Stimulated activated CD8-positive, alpha-beta memory T cell treated with anti-CD3 and anti-CD28 coated beads, Interleukin-2, amount 100 ng/mL, for 1 hour (primary cell): ENCODE measurements around the gene ST13.
"Not testable (repeated sequence)": the region's sequence is repeated elsewhere in the genome, so short reads cannot be mapped to it uniquely, and the experiment has no call there.

Experiments used
- DNase-seq, 2 donors: peaks; one replicate each; pipeline ENCODE4 v3.0.0-alpha.2; 2020; ENCODE audit warnings: low read depth in 2 of 2

ST13 gene

GRCh38 chr22:40838486-40838885, 18.0 kb downstream of the ST13 start:
- no peak for DNase-seq

DNA sequence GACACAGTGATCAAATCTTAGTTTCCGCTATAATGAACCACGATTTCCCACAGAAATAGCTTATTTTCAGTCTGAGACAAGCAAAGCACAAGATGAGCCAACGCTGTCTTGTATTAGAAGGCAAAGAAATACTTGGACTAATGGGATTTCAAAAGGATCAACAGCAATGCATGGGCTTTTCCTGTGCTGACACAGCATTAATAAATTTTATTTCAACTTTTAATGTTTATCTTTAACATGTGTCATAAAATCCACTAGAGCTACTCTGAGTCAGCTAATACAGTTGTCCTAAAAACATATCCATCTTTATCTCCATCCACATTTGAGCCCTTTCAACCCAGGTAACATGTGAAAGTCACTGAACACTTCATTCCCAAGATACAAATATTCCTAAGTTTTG, 21.8 kb downstream of the ST13 start:
- no peak for DNase-seq

GRCh38 chr22:40829131-40829530, 27.3 kb downstream of the ST13 start:
- no peak for DNase-seq

DNA sequence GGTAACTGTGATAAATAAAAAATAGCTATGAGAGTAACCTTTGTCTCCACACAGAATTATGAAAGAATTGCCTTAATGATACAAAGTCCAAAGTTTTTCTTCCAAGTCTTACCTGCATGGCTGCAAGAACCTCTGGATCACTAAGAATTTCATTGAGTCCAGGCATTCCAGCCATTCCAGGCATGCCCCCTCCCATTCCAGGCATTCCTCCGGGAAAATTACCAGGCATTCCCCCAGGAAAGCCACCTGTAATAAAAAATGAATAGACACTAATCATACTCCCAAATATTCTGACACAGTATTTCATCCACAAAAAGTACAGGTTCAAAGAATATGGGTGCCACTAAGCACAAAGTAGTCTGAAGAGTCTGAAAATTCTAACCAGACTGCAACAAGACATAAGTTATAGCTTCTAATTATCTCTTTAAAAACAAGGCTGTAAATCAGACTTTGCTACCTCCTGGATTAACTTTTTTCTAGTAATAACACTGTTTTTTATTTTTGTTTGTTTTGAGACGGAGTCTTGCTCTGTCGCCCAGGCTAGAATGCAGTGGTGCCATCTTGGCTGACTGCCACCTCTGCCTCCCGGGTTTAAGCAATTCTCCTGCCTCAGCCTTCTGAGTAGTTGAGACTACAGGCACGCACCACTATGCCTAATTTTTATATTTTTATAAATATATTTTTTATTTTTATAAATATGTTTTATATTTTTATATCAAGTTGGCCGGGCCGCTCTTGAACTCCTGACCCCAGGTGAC, 29.3 kb downstream of the ST13 start:
- no peak for DNase-seq

- DNase-seq = not testable (repeated sequence)
Observed at GRCh38 chr22:40826292-40826691, 30.1 kb downstream of the ST13 start.

GRCh38 chr22:40823426-40823825, 33.0 kb downstream of the ST13 start:
- no peak for DNase-seq

- no peak for DNase-seq
Observed at GRCh38 chr22:40819599-40820140, 36.8 kb downstream of the ST13 start.

- peak; percentile 76 to 83 for DNase-seq
Observed at GRCh38 chr22:40818747-40819598, 37.5 kb downstream of the ST13 start, which contains the start of gene SLC25A17. SLC25A17 (minus strand) TSS chr22:40819346; CDS start chr22:40819248, 98 bp downstream.

DNA sequence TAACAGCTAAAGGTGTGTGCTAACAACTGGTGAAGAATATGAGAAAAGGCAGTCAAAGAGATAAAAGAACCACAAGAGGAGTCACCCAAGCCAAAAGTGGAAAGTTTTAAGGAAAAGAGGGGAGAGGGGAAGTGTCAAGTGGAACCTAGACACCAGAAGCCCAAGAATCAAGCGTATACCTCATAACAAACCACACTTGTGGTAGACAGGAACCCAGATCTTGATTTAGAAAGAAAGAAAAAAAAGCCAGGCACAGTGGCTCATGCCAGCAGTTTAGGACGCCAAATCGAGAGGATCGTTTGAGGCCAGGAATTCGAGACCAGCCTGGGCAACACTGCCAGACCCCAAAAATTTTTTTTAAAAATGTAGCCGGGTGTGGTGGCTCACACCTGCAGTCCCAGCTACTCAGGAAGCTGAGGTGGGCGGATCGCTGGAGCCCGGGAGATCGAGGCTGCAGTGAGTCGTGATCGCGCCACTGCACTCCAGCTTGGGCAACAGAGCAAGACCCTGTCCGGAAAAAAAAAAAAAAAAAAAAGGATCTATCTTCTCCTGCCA, 38.2 kb downstream of the ST13 start:
- DNase-seq = no peak

DNA sequence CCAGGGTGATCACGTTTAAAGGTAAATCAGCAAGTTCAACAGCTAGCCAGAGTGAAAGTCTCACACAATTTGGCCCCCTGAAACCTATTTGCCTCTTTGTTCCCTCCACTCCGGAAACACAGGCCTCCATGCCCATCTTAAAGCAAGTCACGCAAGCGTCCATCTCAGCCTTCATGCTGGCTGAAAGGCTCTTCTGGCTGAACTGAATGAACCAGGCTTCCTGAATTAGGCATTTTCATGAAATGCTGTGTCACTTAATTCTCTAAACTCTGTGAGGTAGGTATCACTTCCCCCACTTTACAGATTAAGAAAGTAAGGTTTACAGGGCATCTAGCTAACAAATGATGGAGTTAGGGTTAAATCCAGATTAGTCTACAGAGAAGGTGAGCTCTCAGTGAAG, 38.7 kb downstream of the ST13 start:
- DNase-seq = no peak

DNA sequence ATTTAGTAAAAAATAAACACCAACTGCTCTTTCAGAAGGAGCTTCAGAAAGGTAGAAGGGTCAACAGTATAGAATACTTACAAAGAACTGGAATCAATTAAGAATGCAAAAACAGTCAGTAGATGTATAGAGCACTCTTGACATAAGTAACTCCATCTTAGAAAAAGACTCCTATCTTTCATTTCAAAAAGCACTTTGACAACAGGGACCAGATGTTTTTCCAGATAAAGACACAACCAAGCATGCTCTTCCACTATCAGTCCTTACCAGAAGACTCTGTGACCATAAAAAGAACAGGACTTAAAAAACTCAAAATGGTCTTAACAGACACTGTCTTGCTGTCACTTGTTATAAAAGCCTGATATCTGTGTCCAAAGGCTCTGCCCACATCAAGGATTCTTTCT, 42.5 kb downstream of the ST13 start:
- no peak for DNase-seq

- no peak for DNase-seq
Observed at GRCh38 chr22:40808018-40808841, 48.2 kb downstream of the ST13 start.

- no peak for DNase-seq
Observed at GRCh38 chr22:40806711-40807110, 49.7 kb downstream of the ST13 start.

DNA sequence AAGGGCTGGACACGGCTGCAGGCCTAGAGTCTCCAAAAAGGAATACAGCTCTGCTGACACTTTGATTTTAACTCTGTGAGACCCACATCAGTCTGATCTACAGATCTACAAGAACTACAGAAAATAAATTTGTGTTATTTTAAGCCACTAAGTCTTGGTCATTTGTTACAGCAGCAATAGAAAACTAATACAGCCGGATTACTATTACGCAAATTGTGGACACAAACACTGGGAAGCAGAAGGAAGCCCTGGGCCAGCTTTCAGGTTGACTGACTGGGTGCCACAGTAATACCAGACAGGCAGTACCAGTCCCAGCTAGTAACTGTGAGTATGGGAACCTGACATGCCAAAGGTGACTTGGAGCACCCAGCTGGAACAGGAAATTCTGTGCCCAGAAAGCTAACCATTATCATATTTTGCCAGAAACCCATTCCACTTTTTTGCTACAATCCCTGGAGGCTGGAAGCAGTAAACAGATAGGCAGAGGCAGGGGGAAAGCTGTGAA, 50.7 kb downstream of the ST13 start:
- DNase-seq = no peak

- DNase-seq = no peak
Observed at GRCh38 chr22:40805239-40805638, 51.2 kb downstream of the ST13 start.

GRCh38 chr22:40803321-40803720, 53.1 kb downstream of the ST13 start:
- no peak for DNase-seq

DNA sequence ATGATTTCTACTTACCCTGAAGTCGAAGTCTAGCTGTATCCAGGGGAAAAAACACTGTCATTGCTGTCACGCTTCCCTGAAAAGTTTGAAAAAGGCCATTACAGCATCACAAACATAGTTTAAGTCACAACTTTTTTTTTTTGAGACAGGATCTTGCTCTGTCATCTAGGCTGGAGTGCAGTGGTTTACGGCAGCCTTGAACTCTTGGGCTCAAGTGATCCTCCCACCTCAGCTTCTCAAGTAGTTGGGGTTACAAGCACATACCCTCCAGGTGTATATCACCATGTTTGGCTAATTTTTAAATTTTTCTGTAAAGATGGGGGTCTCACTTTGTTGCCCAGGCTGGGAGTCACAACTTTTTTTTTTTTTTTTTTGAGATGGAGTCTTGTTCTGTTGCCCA, 57.4 kb downstream of the ST13 start:
- DNase-seq = no peak

DNA sequence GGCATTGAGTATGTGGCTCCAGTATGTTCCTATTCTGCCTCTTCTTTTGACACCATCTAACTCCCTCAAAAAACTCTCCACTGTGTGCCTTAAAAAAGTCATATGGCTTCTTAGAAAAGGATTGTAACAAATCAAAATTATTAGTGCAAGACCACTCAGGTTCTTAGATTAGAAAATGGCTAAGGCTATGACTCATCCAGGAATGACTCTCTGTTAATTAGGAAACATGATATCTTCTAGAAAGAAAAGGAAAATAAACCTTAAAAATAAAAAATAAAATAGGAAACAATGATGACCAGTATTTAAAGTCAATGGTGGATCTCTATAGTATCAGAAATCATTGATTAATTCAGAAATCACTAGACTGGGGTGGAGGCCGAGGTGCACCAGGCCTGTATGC, 59.0 kb downstream of the ST13 start:
- DNase-seq = no peak

- DNase-seq = no peak
Observed at GRCh38 chr22:40792451-40792850, 64.0 kb downstream of the ST13 start.

DNA sequence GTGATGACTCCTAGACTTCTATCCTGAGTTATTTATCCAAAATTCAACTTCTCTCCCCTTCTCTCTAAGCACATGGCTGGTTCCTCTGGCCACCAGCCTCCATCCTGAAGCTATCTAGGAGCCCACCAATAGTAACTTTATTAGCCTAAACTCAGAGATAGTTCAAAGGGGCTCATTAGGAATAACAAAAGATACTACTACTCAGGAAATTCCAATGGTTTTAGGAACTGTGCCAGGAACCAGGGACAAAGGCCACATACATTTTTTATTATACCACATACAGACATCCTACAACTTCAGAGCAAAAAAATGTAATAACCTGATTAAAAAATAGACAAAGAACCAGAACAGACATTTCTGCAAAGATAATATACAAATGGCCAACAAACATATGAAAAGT, 65.2 kb downstream of the ST13 start:
- DNase-seq = no peak

DNA sequence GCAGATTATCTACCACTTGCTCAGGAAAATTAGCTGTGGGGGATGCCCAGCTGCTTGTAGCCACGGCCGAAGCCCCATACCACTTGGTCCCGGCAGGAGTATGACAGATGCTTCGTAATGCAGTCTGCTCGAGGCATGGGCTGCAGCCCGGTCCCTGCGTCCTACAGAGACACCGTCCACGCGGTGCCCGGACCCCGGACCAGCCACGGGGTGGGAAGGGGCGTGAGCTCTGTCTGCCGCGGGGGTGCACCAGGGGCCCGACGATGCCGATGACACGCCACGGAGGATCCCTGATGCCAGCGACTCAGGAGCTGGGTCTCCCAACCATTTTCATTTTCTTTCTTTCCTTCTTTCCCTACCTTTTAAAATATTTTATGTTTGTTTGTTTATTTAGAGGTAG, 67.3 kb downstream of the ST13 start:
- DNase-seq = no peak
